ENCODE measurements around the gene ZFHX3.
A peak's percentile ranks its signal among the peaks of the same experiment; 100 is the strongest.

ZFHX3 gene

DNA sequence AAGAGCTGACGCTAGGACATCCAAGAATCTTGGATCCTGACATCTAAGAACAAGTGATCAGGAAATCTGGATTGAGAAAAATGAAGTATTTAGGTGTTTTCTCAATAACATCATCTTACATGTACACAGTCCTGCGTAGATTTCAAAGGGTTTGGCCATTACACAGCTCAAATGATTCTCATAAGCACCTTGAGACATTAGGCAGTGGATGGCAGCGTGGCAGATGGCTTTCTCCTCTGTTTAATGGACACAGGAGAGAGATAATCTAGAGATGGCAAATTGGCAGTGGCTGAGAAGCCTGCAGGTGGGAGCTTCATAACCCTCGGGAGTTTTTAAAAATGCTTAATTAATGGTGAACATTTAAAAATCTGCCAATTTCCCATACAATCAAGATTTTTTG is 137.5 kb downstream of the ZFHX3 start:
- DNase-seq = no peak

DNA sequence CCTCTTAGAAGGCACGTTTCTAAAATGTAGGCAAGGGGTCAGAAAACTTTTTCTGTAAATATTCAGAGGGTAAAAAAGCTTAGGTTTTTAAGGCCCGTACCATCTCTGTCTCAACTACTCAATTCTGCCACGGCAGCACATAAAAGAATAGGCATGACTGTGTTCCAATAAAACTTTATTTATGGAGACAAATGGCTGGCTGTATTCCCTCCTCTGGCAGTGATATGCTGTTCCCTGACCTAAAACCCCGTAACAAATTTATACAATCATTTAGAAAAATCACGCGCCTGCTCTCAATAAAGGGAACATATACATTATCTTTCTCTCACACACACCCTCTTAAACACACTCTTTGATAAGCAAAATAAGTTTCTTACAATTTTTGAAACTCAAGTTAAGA is 138.7 kb downstream of the ZFHX3 start:
- DNase-seq = no peak

DNA sequence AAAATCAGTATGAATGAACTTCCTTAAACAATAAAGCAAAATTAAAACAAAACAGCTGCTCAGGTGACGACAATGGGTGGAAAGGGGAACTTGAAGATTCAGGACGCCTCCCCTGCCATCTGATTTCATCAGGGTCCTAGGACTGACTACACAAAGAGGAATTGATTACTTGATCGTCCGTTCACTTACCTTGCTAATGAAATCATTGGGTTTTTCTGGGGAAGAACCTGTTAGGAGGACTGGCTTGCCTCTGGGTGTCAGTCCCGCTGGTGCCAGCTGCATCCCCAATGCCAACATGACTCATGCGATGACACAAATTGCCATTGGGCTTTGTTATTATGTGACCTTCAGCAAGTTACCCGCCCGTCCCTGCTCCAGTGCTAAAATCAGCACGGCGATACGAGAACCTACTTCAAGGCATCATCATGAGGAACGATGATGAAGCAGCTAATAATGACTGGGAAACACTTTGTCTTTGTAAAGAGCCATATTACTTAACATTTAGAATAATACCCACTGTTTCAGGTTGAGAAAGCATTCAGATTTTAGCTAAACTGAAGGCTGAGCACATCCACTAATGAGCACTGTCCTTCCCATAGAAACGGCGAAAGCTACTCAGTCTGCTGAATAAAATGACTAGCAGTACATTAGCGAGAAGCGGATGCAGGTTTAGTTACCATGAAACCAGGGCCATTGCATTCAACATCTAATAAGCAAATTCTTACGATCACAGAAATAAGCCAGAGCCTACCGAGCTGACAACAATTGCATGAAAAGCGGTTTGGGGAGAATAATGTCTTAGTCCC is 139.4 kb downstream of the ZFHX3 start:
- DNase-seq = peak in 2 of 58 donors; percentile 2 to 36

DNA sequence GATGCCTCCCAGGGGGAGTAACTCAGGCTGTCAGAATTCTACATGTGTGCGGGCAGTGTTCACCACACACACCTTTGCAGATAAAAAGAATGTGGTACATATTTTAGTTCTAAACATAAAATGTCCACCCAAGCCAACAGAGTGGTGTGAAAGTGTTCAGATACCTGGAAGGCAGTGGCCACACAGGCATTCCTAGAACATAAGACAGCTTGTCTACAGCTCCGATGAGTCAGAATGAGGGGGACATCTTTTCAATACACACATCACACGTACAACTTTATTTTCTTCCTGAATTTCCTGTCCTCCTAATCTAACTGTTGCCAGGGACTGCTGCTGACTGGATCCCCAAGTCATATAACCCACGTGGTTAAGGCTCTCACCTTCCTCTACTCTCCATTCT is 142.3 kb downstream of the ZFHX3 start:
- no peak for DNase-seq

DNA sequence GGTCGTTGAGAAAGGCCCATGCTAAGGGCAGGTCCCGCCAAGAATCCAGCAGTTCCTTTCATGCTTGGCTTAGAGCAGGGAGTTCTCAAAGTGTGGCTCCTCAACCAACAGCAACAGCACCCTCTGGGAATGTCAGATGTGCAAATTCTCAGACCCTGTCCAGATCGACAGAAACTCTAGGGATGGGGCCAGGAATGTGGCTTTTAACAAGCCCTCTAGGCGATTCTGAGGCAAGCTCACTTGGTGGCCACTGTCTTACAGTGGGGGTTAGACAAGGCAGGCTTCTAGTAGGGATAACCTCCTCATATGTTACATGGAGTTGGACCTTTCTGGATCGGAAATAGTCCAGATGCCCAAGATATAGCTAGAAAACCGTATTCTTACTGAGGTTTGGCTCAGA is 144.8 kb downstream of the ZFHX3 start:
- no peak for DNase-seq

DNA sequence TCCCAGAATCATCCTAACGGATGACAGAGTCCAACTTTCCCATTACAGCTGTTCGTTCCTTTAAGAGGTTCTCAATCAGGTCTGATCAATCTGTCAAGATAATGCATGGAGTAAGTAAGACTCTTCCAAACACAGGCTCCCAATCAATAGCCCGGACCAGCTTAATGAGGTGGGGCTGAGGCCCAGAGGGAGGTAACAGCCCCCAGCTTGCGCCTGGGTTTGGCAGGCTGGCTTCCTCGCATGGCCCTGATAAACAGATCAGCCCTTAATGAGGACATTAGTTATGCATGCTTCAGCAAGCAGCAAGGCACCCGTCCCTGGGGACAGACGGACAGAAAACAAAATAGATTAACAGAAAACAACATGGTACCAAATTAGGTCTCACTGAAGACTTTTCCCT is 145.7 kb downstream of the ZFHX3 start:
- DNase-seq = no peak

DNA sequence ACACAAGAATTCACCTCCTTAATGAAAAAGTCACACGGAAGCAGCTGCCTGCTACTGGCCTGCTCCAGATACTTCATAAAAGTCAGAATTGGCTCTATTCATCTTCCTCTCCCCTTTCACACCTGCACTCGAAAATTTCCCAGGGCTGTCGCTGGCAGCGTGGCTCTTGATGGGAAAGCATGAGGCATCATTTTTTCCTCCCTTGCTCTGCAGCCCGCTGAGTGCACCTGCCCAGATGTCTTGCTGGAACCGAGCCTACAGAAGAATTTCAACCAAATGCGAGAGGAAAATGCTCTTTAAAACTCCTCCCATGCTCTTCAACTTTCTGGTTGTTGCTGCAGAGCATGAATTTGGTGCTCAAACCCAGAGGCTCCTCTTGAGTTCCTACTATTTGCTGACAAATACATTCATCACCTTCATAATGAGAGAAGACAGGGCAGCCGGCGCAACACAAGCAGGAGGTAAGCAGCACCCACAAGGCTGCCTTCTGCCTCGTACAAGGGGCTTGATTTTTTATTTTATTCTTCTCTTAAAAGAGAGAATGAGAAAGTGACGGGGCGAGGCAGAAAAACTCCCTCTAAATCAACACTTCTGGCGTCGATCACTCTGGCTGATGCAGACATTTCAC is 146.8 kb downstream of the ZFHX3 start:
- no peak for DNase-seq

DNA sequence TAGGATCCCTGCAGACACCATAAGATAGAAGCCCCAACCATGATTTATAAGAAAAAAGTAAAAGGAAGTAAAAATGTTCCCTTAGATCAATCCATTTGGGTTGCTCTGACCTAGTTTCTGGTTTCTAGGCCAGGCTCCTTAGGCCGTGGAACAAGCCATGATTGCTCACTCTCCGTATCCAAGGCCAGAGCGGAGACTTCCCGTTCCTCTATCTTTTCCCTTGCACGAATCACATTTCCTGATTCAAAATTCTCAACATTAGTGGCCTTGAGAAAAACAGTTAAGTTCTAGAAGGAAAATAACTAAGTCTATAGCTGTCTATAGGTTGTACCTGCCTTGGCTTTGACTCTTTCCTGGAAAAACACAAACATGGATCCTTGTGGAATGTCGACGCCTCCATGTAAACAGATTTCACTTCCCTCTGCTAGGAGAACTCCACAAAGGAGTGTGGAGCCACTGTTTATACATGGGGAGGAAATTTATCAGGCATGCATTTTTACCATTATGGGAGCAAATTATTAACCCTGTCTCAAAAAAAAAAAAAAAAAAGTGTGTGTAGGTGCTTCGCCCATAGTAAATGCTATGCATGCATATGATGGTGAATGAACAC is 149.6 kb downstream of the ZFHX3 start:
- DNase-seq = no peak

DNA sequence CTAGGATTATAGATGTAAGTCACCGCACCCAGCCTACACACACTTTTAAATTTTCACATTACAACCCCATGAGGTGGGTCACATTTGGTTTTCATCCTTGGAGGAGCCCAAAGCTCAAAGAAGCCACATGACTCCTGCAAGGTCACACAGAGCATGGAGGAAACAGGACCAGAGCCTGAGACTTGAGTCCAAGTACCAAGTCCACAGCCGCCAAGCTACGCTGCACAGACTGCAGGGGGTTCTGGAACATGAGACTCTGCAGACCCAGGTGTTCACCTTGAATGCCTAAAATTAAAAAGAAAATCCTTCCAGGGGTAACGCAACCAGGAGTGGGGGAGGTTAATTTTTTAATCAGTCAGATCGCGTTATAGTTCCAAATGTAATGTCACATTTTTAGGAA is 150.2 kb downstream of the ZFHX3 start:
- no peak for DNase-seq

DNA sequence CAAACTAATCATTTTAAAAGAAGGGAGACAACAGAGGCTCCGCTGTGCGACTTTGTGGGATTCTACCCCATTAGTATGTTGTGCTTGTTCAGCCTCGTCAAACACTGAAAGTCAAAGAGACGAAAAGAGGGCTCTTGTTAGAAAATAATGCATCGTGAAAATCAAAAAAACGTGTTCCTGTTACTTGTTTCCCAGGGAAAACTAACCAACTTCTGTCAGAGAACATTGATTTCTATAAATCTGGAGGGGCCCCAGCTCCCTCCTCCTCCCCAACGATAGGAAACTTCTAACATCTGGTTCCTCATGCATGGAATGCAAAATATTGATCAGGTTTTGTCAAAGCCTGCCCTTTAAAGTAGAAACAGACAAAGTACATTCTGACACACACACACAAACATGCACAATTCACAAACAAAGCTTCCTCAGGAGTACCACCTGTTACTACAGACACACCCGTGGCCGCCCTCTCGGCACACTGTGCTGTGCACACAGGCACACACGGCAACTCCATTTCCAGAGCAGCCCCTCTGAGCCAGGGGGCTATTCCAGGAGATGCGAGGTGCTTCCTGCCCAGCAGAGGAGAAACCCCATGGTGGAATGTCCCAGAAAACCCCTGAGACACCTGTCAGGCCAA is 151.3 kb downstream of the ZFHX3 start:
- peak in 1 of 58 donors; percentile 15 for DNase-seq

DNA sequence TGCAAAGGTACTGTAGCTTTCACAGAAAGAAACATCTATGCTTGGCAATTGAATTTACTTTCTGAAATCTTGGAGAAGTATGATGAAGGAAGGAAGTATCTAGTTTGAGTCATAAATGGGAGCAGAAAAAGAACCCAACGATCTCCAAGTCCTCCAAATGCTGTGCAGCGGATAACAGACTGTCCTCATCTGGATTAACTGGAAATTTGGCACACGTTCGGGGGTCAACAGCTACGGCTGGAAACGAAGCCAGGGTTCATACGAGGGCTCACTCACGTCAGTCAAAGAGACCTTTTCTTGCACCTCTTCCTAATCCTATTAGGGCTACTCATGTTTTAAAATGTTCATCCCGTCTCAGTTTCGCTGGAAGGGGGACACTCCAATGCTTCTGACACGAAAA is 152.0 kb downstream of the ZFHX3 start:
- no peak for DNase-seq

DNA sequence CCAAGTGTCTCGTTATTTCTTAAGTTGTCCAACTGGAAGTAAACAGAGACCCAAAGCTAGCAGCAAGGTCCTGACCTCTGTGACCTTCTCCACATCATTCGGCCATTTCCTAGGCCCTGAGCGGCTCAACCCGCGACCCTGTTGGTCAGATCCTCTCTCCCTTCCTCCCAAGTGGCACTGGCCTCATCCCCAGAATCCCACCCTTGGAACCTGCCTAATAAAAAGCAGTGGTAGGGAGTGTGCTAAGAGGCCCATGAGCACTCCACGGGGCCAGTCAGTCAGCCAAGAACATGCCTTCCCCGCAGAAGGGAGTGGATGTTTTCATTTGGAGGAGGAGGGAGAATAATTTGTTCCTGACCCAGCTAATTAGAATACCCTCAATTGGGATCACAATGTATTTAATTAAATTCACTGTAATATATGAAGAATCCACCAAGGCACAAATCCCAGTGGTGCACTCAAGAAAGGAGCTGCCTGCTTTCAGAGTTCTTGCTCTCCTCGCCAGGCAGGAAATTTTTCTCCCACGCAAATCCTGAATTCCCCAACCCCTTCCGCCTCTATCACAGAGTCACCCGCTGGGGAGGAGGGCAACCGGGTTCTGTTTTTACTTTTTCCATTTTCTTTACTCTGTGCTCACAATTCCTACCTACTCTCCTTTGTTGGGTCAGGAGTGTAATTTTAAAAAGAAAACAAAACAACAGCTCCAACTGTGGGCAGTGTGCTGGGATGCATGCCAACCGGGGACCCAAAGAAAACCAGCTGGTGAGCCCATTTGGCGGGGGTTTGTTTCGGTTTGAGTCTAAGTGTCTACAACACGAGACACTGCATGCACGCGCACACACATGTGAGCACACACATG is 153.4 kb downstream of the ZFHX3 start:
- DNase-seq = peak in 18 of 58 donors; percentile 6 to 36 (median 14)

DNA sequence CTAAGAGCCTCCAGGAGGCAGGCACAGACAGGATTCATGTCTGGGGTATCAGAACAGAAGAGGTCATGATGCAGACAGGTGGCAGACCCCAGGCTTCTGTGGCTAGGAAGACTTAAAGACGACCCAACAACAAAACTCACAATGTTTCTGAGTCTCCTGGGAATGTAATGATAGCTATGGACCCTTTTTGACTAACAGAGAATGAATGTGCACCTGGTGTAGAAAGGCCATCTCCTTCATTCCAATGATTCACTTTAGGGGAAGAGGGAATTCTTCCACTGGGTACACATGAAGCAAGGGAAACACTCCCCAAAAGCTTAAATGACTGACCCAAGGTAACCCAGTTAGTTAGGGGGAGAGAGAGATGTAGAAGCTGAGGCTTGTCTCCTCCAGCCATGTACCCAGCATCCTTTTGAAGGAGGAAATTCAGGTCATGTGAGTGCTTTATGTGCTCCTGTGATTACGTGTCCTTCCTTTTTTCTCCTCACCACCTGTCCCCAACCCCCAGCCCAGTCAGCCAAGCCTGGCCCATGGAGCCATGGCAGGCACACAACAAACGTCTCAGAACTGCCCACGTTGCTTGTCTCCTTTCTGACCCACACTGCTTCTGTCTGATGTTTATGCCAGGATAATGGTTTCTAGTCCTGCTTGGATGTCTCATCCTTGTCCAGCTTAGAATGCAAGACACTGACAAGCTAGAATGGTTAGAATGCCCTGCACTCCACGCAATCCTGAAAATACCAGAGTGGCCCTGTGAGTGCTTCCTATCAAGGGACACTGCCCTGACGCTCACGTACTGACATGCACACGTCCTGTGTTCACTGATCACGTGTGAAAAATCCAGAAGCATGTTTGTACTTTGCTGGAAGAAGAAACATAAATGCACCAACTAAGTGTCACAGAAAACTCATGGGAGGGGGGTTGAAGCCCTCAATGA is 156.4 kb downstream of the ZFHX3 start:
- no peak for DNase-seq

DNA sequence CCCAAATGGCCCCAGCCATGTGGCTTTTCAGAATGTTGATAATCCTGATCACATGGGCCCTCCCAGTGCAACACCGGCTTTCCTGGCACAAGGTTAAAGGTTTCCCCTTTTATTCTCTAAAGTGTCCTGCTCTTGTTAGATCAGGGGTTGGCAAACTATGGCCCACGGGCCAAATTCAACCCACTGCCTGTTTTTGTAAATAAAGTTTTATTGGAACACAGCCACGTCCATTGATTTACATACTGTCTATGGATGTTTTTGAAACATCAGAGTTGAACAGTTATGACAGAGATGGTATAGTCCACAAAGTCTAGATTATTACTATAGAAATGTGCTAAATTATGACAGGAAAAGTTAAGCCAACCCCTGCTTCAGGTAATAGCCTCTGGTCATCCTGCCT is 157.3 kb downstream of the ZFHX3 start:
- DNase-seq = no peak

DNA sequence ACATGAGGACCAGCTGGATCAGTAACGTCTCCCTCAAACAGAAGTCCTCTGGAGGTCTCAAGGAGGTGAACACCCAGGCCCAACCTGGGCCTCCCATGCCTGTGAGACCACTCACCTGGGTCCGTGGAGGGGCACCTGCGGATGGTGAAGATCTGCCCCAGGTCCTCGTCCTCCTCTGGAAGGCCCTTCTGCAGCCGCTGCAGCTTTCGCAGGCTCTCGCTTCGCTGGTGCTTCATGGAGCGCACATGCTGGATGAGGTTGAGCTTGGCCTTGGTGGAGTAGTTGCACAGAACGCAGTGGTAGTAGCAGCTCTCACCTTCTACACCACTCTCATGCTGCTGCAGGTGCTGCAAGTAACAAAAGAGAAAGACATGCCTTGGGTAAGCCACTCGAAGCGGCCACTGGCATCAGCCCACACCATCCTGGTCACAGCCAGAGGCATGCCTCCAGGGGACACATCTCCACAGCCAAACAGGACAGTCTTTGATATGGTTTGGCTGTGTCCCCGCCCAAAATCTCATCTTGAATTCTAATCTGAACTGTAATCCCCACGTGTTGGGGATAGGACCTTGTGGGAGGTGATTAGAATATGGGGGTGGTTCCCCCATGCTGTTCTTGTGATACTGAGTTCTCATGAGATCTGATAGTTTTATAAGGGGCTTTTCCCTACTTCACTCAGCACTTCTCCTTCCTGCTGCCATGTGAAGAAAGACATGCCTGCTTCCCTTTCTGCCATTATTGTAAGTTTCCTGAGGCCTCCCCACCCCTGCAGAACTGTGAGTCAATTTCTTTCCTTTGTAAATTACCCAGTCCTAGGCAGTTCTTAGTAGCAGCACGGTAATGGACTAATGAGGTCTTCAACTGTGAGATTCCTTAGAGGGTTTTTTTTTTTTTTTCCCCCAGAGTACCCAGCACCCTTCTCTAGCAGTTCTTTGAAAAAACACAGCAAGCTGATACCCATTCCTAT is 158.0 kb downstream of the ZFHX3 start:
- DNase-seq = no peak

DNA sequence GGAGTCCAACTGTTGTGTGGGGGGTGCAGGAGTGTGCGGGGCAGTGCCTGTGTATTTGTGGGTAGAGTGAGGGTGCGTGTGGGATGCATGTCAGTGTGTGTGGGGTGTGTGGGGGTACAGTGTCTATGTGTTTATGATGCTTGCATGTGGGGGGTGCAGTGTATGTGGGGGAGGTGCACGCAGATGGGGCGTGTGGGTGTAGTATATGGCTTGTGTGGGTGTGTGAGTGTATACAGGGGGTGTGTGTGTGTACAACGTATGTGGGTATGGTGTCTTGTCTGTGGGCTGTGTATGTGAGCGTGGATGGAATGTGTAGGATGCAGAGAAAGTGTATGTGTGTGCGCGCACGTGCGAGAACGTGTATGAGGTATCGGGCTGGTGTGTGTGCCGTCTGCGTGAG is 160.4 kb downstream of the ZFHX3 start:
- DNase-seq = no peak

DNA sequence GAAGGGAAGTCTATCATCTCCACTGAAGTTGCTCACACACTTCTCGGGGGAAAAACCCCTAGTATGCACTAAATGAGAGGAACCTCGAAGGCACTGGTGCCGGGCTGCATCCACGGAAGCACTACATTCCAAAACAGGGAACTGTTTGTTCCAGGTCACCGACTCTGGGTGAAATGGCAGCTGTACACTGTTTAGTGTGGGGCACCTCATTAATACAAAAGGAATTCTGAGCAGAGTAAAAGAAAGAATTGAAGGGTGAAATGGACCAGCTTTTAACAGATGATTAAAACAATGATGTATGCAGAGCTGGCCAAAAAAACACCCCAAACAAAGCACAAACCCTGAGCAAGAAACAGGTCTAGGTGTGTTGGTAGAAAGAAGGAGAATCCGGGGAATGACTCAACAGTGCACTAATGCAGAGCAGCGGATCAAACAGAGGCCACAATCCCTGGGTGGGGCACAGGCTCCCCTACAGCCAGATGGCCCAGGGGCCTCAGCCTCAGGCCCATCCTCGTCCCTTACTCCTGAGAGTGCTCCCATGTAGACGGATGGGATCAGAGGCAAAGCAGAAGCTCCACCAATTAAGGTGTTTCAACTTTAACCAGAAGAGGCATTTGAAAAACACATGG is 161.5 kb downstream of the ZFHX3 start:
- no peak for DNase-seq

DNA sequence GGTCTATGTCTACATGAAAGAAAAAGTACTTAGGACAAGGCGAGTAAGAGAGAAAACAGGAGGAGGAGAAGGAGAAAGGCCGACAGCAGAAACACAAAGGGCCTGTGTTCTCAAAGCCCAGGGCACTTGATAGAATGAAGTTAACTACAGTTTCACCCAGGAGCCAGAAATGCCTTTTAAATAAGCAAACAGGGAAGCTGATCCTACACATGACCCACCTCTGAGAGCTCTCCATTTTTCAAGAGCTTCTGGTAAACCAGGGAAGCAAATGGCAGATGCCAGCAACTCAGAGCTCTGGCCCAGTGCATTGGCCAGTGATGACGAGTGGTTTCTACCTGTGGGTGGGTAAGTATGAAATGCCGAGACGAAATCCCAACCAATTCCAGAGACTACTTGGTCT is 163.4 kb downstream of the ZFHX3 start:
- no peak for DNase-seq
